Measurements from ENCODE around the gene ATG4C. TPM values are rescaled to one million over a fixed set of nuclear protein-coding genes. Genes with fewer than 3 reads are reported as not detected.

Gene ATG4C
- total and polyA plus RNA-seq, 10 of the 15 experiments (the other 5 are each of a cell fraction or from before 2014, with no cell fraction given), result 8.1 to 30.9 (median 18.9) TPM

- no peaks in the 10 kb centered on the region for H3K79me2 ChIP-seq (ENCODE audit: control insufficient read depth, insufficient read depth, low read length)
- H2AFZ ChIP-seq (ENCODE audit: control insufficient read depth, low read depth, low read length), result no peak overlapping the region
- H3K36me3 ChIP-seq (ENCODE audit: control insufficient read depth in 2 of 2, insufficient read depth in 2 of 2, low read length in 1 of 2), result no peaks in the 10 kb centered on the region
- no peak overlapping the region for H3K27ac ChIP-seq (ENCODE audit: control insufficient read depth, insufficient read depth)
- ATAC-seq (peak; percentile 74), DNase-seq (ENCODE audit: low read depth, low spot score) (no peak), FAIRE-seq (no peak)
- ChIA-PET CTCF (interaction anchor here (0.5 to 1.1 kb wide), 3 partner anchors 312 to 662 kb away, joined by 3 to 4 read pairs (median 3); no protein-coding TSS in a partner anchor), POLR2A (no interaction called here), RAD21 (ENCODE audit: unreplicated experiment) (interaction anchor here (0.7 to 1.5 kb wide), 3 partner anchors 26 to 312 kb away, joined by 3 to 4 read pairs (median 4); no protein-coding TSS in a partner anchor), SMC1A (ENCODE audit: uncharacterized antibody, unreplicated experiment) (interaction anchor here (0.6 to 1.8 kb wide), 4 partner anchors 26 to 258 kb away, joined by 3 to 6 read pairs (median 4); no protein-coding TSS in a partner anchor)
- no TSS peak for BruUV-seq (replicated peaks)
- no peaks in the 10 kb centered on the region for H3K27me3 ChIP-seq (replicated peaks in 1 of 2; ENCODE audit: control insufficient read depth in 2 of 2, insufficient read depth in 2 of 2, low read length in 1 of 2)
- TF ChIP-seq MTA2 (IDR thresholded peaks at IDR 0.05; ENCODE audit: low read depth), result peak; percentile 43; the same call in 1 of the 2 replicates
- no peak for TF ChIP-seq SUPT20H (IDR thresholded peaks at IDR 0.05; ENCODE audit: borderline replicate concordance, control insufficient read depth, low read depth, low read length)
- TF ChIP-seq POU2F2 (IDR thresholded peaks at IDR 0.05; ENCODE audit: borderline replicate concordance, low read depth, low read length), result no peak
- TF ChIP-seq, protein P1, sequence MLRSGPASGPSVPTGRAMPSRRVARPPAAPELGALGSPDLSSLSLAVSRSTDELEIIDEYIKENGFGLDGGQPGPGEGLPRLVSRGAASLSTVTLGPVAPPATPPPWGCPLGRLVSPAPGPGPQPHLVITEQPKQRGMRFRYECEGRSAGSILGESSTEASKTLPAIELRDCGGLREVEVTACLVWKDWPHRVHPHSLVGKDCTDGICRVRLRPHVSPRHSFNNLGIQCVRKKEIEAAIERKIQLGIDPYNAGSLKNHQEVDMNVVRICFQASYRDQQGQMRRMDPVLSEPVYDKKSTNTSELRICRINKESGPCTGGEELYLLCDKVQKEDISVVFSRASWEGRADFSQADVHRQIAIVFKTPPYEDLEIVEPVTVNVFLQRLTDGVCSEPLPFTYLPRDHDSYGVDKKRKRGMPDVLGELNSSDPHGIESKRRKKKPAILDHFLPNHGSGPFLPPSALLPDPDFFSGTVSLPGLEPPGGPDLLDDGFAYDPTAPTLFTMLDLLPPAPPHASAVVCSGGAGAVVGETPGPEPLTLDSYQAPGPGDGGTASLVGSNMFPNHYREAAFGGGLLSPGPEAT (IDR thresholded peaks at IDR 0.05; ENCODE audit: low read depth), result peak; percentile 60
- no peak for TF ChIP-seq NFYB (IDR thresholded peaks at IDR 0.05; ENCODE audit: insufficient read depth, low read depth, low read length)
- H3K4me2 ChIP-seq (ENCODE audit: control insufficient read depth, insufficient read depth), result no peak overlapping the region
- H3K9ac ChIP-seq (ENCODE audit: control insufficient read depth, insufficient read depth, low read length), result no peak overlapping the region
- intact Hi-C loops (cut with micrococcal nuclease; ENCODE audit: unreplicated experiment) (no loop called here), in situ Hi-C loops (cut with MboI) (no loop called here)
- H3K4me3 ChIP-seq, result no peak overlapping the region
- H4K20me1 ChIP-seq (ENCODE audit: control insufficient read depth, insufficient read depth), result no peaks in the 10 kb centered on the region
- H3K4me1 ChIP-seq (ENCODE audit: control insufficient read depth, insufficient read depth, low read length), result no peaks in the 10 kb centered on the region
- no peaks in the 10 kb centered on the region for H3K9me3 ChIP-seq (replicated peaks; ENCODE audit: control insufficient read depth, insufficient read depth, low read length)
Measured at GRCh38 chr1:62836856-62837540, 53.1 kb downstream of the ATG4C start.
